GM21737 (cell line): ENCODE data around the gene PARD3.

Experiments used
- ATAC-seq: cut with Tn5 transposase; IDR thresholded peaks from one replicate; pipeline ENCODE4 v1.9.1; 2021; ENCODE audit warnings: mild to moderate bottlenecking, moderate library complexity; ENCODE audit not compliant: unreplicated experiment

The PARD3 gene

DNA sequence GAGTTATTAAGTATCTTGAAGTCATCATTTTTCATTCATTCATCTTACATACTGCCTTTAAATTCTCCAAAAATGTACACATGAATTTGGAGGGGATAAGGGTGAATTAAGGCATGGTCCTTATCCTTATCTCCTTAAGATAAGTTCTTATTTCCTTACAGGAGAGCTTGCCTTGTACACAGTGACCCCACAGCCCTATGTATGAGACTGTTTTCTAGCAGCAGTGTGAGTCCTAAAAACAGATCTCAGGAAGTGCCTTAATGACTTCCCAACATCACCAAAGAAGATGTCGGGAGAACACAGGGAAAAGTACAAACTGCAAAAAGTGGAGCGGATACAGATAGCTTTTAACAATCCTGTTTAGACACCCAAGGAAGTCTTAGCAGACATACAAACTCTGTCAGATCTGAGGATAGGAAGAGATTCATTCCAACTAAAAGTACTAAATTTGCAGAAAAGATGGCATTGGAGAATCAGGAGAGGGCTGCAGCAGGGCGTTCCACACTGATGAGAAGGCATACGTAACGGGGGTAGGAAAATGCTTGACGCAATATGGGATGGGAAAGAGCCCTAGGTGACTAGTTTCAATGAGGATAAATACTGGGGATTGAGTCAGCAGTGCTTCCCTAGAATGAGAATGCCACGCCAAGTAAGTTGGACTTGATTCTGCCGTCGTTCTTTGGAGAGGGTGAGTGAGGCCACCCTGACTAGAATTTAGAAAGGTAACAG, 570.2 kb downstream of the PARD3 start:
- no peak for ATAC-seq

DNA sequence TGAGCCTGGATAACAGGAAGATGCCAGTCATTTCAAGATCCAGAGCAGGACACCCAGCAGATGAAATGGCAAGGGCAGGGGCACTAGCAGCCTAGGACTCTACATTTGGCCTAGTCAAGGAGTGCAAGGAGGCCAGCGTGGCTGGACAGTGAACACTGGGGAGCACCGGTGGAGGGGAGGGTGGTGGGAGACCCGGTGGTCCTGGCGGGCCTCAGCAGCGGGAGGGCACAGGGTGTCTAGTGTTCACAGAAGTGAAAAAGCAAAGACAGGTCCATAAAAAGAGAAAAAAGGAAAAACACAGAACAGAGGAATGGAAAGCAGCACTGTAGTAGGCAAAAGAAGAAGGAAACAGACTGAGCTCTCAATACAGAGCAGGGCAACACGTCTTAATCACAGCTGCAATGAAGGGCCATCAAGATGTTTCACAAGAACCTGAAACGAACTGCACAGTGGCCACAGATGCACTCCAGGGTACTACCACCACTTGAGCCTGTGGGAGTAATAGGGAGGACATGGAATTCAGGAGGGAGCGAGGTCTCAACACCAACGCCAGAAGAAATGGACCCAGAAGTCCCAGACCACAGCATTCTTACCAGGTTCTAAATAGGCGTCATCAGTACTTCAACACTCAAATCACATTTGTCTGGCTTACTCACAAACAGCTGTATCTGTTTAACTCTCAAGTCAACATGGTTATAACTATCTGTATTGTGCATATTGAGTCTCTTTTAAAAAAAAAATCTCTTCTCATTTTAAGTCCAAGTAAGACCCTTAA, 573.7 kb downstream of the PARD3 start:
- ATAC-seq = no peak

DNA sequence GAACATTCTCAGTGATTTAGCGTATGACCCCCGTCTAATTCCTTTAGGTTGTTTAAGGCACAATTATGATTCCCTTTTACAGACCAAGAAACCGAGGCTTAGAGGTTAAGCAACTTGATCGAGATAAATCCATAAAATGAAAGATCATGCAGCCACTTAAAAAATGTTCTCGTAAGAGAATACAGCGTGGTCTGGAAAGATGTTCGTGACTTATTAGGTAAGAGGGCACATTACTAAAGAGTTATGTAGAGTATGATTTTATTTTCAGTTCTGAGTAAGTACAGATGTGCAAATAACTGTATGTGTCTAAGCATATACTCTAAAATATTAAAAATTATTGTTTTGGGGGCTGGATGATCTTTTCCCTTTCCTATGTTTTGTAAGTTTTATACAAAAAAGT, 575.1 kb downstream of the PARD3 start:
- ATAC-seq = no peak

- no peak for ATAC-seq
Measured at GRCh38 chr10:34237898-34238455, 577.1 kb downstream of the PARD3 start.

- no peak for ATAC-seq
Measured at GRCh38 chr10:34236931-34237330, 578.2 kb downstream of the PARD3 start.

DNA sequence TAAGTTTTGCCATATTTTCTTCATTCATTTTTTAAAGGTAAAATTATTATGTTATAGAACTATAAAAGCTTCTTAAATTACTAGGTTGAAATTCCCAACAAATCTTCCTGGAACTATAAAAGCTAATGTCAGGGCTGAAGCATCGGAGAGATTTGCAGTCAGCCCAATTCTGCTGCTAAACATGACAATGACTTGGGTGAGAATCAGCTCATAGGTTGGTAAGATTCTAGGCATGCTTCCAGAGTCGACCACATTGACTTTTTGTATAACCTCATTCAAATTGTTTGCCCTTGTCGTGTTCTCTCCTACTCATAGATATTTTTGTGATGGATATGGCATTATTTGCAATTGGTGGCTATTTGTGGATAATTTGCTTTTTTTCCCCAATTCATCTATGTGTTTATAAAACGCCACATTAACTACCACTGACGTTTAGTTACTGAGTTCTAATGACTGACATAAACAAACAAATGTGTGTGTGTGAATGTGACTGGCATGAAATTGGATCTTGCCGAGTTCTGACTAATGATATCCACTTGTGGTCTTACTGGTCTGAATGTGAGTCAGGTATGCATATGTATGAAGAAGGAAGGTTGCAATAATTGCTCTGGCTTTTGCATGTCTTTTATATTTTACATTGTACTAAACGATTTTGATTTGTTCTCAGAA, 579.8 kb downstream of the PARD3 start:
- ATAC-seq = no peak

GRCh38 chr10:34232481-34232880, 582.6 kb downstream of the PARD3 start:
- ATAC-seq = no peak

- ATAC-seq = no peak
Measured at GRCh38 chr10:34231441-34232180, 583.5 kb downstream of the PARD3 start.

GRCh38 chr10:34229917-34230316, 585.2 kb downstream of the PARD3 start:
- ATAC-seq = no peak

GRCh38 chr10:34228066-34228465, 587.0 kb downstream of the PARD3 start:
- ATAC-seq = no peak

GRCh38 chr10:34224639-34225038, 590.5 kb downstream of the PARD3 start:
- no peak for ATAC-seq

DNA sequence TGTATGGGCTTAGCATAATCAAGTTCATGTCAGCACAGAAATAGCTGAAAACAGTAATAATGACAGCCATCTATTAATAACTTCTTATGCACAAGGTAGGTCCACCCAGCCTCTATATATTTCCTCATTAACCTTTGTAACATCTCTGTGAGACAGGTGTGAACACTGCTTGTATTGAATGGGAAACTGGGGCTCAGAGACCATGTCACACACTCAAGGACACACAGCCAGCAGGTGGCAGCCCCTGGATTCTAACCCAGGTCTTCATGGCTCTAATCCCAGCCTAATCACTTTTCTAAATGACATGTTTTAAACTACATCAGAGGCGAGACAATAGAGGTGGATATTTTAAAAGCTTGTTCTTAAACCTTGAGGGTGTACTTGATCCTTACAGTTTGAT, 591.4 kb downstream of the PARD3 start:
- ATAC-seq = no peak

GRCh38 chr10:34222359-34222758, 592.7 kb downstream of the PARD3 start:
- no peak for ATAC-seq

DNA sequence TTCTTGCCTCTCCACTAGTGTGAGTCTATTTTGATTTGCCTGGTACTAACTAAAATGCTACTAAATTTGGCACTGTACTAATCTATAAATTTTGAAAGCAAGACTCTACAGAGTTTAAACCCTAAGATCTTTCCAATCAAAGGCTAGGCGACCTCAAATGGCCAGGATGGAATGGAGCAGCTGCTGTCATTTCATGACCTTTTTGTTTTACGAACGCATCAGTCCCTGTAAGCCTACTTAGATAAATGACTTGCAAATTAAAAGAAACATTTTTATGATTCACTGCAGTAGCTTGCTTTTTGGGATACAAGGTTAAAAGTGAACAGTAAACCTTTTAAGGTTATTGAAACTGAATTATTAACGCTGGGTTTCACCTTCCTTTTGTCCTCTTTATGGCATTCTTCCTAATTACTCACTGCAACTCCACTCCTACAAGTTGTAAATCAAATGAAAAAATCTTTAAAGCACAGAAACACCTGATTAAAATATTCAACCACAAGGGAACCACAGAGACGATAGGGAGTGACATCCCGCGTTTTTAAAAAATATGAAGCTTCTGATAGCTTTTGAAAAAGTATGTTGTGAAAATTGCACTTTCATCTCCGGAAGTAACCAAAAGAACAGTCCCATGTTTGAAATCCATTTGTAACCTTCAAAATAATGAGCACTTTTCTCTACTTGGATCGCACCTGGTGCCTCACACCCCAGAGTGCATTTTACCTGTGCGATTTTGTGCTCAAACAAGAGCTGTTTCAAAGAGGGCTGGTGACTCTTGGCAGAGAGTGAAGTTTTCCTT, 595.1 kb downstream of the PARD3 start:
- ATAC-seq = no peak

GRCh38 chr10:34217524-34217923, 597.6 kb downstream of the PARD3 start:
- no peak for ATAC-seq

DNA sequence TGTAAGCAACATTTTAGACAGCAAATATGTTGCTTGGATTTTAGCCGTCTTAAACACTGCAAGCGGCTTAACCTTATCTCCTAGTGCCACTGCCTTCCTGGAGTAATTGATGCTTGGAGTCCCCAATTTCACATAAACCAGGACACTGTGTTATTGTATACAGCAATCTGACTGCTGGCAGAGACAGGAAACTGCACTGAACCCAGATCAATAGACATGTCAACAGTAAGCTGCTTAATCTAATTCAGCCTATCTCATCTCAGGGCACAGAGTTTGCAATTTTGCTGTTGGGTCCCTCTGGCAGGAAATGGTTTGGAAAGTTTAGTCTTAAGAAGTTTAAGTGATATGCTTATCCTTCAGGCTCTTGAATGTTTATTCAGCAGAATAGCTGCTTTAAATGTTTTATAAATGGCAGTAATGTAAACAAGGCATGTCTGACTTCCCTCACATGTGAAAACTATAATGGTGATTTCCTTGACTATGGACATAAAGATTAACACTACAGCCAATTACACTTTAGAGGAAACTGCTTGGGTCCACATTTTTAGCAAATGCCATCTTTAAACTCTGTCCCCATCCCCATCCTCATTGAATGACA, 598.6 kb downstream of the PARD3 start:
- no peak for ATAC-seq

GRCh38 chr10:34213805-34214197, 601.3 kb downstream of the PARD3 start:
- no peak for ATAC-seq

DNA sequence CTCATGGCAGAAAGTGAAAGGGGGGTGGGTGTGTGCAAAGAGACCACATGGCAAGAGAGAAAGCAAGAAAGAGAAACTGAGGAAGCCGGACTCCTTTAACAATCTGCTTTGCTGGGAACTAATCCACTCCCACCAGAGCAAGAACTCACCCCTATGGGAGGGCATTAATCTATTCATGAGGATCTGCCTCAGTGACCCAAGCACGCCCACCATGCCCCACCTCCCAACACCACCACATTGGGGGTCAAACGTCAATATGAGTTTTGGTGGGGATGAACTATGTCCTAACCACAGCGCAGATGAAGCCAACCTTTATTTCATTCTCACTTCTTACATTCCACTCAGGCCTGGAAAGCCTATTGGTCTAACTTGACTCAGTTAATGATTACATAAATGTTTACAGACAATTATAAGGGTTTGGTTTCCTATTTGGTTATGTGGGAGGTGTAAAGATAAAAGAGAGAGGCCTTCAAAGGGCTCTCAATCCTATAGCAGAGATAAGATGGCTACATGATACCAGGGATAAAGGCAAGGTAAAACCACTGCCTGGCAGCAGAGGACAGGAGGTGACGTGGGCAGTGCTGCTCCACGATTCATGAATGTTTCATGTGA, 601.8 kb downstream of the PARD3 start:
- no peak for ATAC-seq

- ATAC-seq = no peak
Measured at GRCh38 chr10:34207343-34207742, 607.8 kb downstream of the PARD3 start.
